SK-N-SH (cell line): ENCODE data around the gene CYP46A1. TPM values are rescaled to one million over a fixed set of nuclear protein-coding genes. Genes with fewer than 3 reads are reported as not detected.
"Not testable (repeated sequence)": the region's sequence is repeated elsewhere in the genome, so short reads cannot be mapped to it uniquely, and the experiment has no call there.

Source experiments
- CTCF ChIA-PET: fragments of 300-600, 350-600 bp; formaldehyde crosslinking; extraction: SDS; loops from one replicate; lab custom pipeline; 2021; lab: Yijun Ruan, JAX
- POLR2A ChIA-PET: fragments of 350-600 bp; sonication (Branson Sonifier 250); formaldehyde crosslinking; extraction: SDS; loops from one replicate; lab custom pipeline; 2020; ENCODE audit warnings: antibody characterized with exemption, inconsistent platforms; lab: Yijun Ruan, JAX
- DNase-seq: peaks from one replicate; pipeline ENCODE4 v3.0.0; 2012
- H2AFZ ChIP-seq: fragments of 200-600 bp; sonication (generic); 2 replicates; pipeline ENCODE4 v1.8.1; 2016; ENCODE audit warnings: antibody characterized with exemption, mild to moderate bottlenecking, low read depth
- H3F3A ChIP-seq: fragments of 200-600 bp; sonication (generic); replicated peaks from 2 replicates; pipeline ENCODE3; 2016; ENCODE audit warnings: antibody characterized with exemption, mild to moderate bottlenecking; ENCODE audit not compliant: insufficient read depth
- H3K27ac ChIP-seq, 2 experiments: fragments of 200-500 bp in 1 of 2; fragments of 200-600 bp in 1 of 2; sonication (Bioruptor generic) in 1 of 2; sonication (generic), shearing (Covaris generic) in 1 of 2; 2 replicates each; pipeline versions ENCODE4 v1.5.1 to v1.6.1; 2014 to 2016; ENCODE audit warnings: low read depth in 2 of 2, inconsistent platforms in 1 of 2, low read length in 1 of 2, mild to moderate bottlenecking in 1 of 2, mixed read lengths in 1 of 2
- H3K27me3 ChIP-seq: fragments of 200-600 bp; sonication (generic), shearing (Covaris generic); 2 replicates; pipeline ENCODE4 v1.6.1; 2016; ENCODE audit warnings: mixed run types; ENCODE audit not compliant: insufficient read depth
- H3K36me3 ChIP-seq, 2 experiments: fragments of 200-500 bp in 1 of 2; fragments of 200-600 bp in 1 of 2; sonication (Bioruptor generic) in 1 of 2; sonication (generic) in 1 of 2; replicated peaks in 1 of 2; 2 replicates each; pipeline versions ENCODE3 to v1.5.1; 2014 to 2016; ENCODE audit warnings: low read length in 1 of 2, mild to moderate bottlenecking in 1 of 2; ENCODE audit not compliant: insufficient read depth in 2 of 2, control insufficient read depth in 1 of 2
- H3K4me1 ChIP-seq, 2 experiments: fragments of 200-500 bp in 1 of 2; fragments of 200-600 bp in 1 of 2; sonication (Bioruptor generic) in 1 of 2; sonication (generic), shearing (Covaris generic) in 1 of 2; 2 replicates each; pipeline versions ENCODE4 v1.5.1 to v1.6.1; 2014 to 2016; ENCODE audit warnings: low read depth in 1 of 2, low read length in 1 of 2, mixed run types in 1 of 2; ENCODE audit not compliant: insufficient read depth in 2 of 2, control insufficient read depth in 1 of 2
- H3K4me2 ChIP-seq: fragments of 200-600 bp; sonication (generic), shearing (Covaris generic); 2 replicates; pipeline ENCODE4 v1.6.1; 2017; ENCODE audit warnings: mixed run types
- H3K4me3 ChIP-seq, 2 experiments: fragments of 200-500 bp in 1 of 2; fragments of 200-600 bp in 1 of 2; sonication (Bioruptor generic) in 1 of 2; sonication (generic), shearing (Covaris generic) in 1 of 2; 2 replicates each; pipeline versions ENCODE4 v1.5.1 to v1.8.1; 2014 to 2016; ENCODE audit warnings: low read depth in 2 of 2, inconsistent platforms in 1 of 2, low read length in 1 of 2, mild to moderate bottlenecking in 1 of 2, mixed read lengths in 1 of 2, moderate library complexity in 1 of 2
- H3K79me2 ChIP-seq: fragments of 200-600 bp; sonication (generic); 2 replicates; pipeline ENCODE4 v1.8.1; 2017; ENCODE audit warnings: mild to moderate bottlenecking; ENCODE audit not compliant: insufficient read depth
- H3K9ac ChIP-seq: fragments of 200-600 bp; sonication (generic); 2 replicates; pipeline ENCODE4 v1.6.1; 2017; ENCODE audit warnings: mixed run types
- H3K9me2 ChIP-seq: fragments of 200-600 bp; sonication (generic); 2 replicates; pipeline ENCODE4 v1.6.1; 2017; ENCODE audit warnings: mixed run types
- H3K9me3 ChIP-seq: fragments of 200-600 bp; sonication (generic); 2 replicates; pipeline ENCODE4 v1.6.1; 2017; ENCODE audit warnings: mixed run types, mild to moderate bottlenecking, moderate library complexity
- H4K20me1 ChIP-seq: fragments of 200-600 bp; sonication (generic); 2 replicates; pipeline ENCODE4 v1.6.1; 2017; ENCODE audit warnings: mild to moderate bottlenecking, mixed run types; ENCODE audit not compliant: insufficient read depth
- ELF1 ChIP-seq: IDR thresholded peaks from 2 replicates; pipeline ENCODE4 v1.4.0; 2012
- FOSL2 ChIP-seq: IDR thresholded peaks from 2 replicates; pipeline ENCODE4 v1.4.0; 2012; ENCODE audit warnings: low read depth, mild to moderate bottlenecking, moderate library complexity, borderline replicate concordance
- IRF3 ChIP-seq: fragments of 150-350 bp; IDR thresholded peaks from 2 replicates; pipeline ENCODE4 v1.6.1; 2016; ENCODE audit warnings: mild to moderate bottlenecking, low read depth, low read length
- MXI1 ChIP-seq: IDR thresholded peaks from 2 replicates; pipeline ENCODE4 v1.6.1; 2012; ENCODE audit warnings: mild to moderate bottlenecking, low read depth, low read length, improper control_type of control experiment
- POLR2AphosphoS5 ChIP-seq: IDR thresholded peaks from 2 replicates; pipeline ENCODE4 v1.6.1; 2012; ENCODE audit warnings: low read depth, low read length
- RAD21 ChIP-seq: IDR thresholded peaks from 2 replicates; pipeline ENCODE4 v1.6.1; 2012; ENCODE audit warnings: mild to moderate bottlenecking, low read length
- SMC3 ChIP-seq: IDR thresholded peaks from 2 replicates; pipeline ENCODE4 v1.6.1; 2012; ENCODE audit warnings: low read depth, low read length, improper control_type of control experiment
- YY1 ChIP-seq: IDR thresholded peaks from 2 replicates; pipeline ENCODE4 v1.4.0; 2012; ENCODE audit warnings: low read depth, mild to moderate bottlenecking
- WGBS: methylation state at CpG from one replicate; pipeline ENCODE4 v1.1.6; 2017; ENCODE audit warnings: low lambda C conversion rate; 5-methylcytosine and 5-hydroxymethylcytosine counted together
- polyA plus RNA-seq, 3 experiments: library from polyadenylated mRNA; depleted of rRNA; stranded (reverse); fragments of >200 nt; gene quantifications; 2 replicates each; pipeline ENCODE4 v1.2.3, GENCODE V29; 2012
- TF ChIP-seq, protein P1 (sequence below): fragments of 150-350 bp; IDR thresholded peaks from 2 replicates; pipeline ENCODE4 v1.6.1; 2017; ENCODE audit warnings: antibody characterized with exemption, low read length, low read depth, borderline replicate concordance
- TF ChIP-seq, protein P2 (sequence below): IDR thresholded peaks from 2 replicates; pipeline ENCODE4 v1.4.0; 2012; ENCODE audit warnings: low read depth, borderline replicate concordance

CYP46A1 gene
- polyA plus RNA-seq, 1 of the 3 experiments (the other 2 are of a cell fraction) = 0.30 TPM

DNA sequence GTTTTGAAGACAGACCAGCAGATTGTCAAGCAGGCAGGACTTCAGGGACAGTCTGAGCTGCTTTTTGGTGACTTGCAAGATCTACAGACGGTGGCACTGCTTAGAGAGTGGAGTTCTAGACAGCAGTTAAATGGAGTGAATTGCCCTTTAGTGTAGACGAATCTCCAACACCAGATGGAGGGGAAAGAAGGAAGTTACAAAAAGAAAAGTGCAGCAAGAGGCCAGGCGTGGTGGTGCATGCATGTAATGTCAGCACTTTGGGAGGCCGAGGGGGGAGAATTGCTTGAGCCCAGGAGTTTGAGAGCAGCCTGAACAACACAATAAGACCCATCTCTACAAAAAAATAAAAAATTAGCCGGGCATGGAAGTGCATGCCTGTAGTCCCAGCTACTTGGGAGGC lies 47.6 kb upstream of the CYP46A1 start (continued):
- TF ChIP-seq IRF3 (no peak), ELF1 (no peak)
- TF ChIP-seq, protein P1, sequence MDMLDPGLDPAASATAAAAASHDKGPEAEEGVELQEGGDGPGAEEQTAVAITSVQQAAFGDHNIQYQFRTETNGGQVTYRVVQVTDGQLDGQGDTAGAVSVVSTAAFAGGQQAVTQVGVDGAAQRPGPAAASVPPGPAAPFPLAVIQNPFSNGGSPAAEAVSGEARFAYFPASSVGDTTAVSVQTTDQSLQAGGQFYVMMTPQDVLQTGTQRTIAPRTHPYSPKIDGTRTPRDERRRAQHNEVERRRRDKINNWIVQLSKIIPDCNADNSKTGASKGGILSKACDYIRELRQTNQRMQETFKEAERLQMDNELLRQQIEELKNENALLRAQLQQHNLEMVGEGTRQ = no peak

GRCh38 chr14:99637624-99638023 lies 46.5 kb upstream of the CYP46A1 start:
- no peaks in the 10 kb centered on the region for H4K20me1 ChIP-seq
- ChIA-PET CTCF (no interaction called here), POLR2A (no interaction called here)
- H3K9me3 ChIP-seq = no peaks in the 10 kb centered on the region
- H3K9me2 ChIP-seq = no peaks in the 10 kb centered on the region
- DNase-seq = no peak
- no peak overlapping the region for H3K27ac ChIP-seq
- no peaks in the 10 kb centered on the region for H3K79me2 ChIP-seq
- WGBS = 66% methylated on average over 7 of the region's 7 CpGs
- H3K27me3 ChIP-seq = no peaks in the 10 kb centered on the region
- no peak overlapping the region for H3K9ac ChIP-seq
- peaks cover 0 to 8% of the 10 kb centered on the region in 2 experiments; a peak in 1 of 4 replicates for H3K4me1 ChIP-seq
- no peak overlapping the region for H2AFZ ChIP-seq
- TF ChIP-seq POLR2AphosphoS5 (no peak), SMC3 (no peak), FOSL2 (no peak), MXI1 (no peak)
- no peaks in the 10 kb centered on the region for H3K36me3 ChIP-seq
- H3F3A ChIP-seq = no peaks in the 10 kb centered on the region
- H3K4me2 ChIP-seq = no peak overlapping the region
- no peak overlapping the region for H3K4me3 ChIP-seq

- WGBS = 93% methylated on average over 5 of the region's 5 CpGs
Observed at GRCh38 chr14:99642771-99643170, 41.3 kb upstream of the CYP46A1 start.

DNA sequence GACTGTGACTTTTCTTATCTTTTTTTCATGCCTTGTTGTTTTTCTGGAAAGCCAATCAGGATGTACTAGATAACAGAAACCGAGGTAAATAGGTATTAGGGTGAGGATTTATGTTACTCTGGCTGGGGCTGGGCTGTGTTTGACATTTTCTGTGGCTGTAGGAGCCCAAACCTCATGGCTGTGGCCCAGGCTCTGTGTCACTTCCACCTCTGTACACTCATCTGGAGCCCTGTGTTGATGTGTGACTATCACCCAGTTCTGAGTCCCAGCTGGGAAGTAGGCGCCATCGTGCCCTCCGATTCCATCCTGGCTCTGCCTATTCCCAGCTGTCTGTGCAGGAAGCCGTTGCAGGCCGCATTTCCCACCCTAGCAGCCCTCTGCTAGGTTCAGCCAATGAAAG lies 40.8 kb upstream of the CYP46A1 start:
- Histone ChIP-seq H3K4me2 (no peak overlapping the region), H3K4me1 (no peaks in the 10 kb centered on the region; a peak in 1 of 4 replicates), H3F3A (no peaks in the 10 kb centered on the region), H4K20me1 (no peaks in the 10 kb centered on the region), H3K27me3 (no peaks in the 10 kb centered on the region), H2AFZ (no peak overlapping the region), H3K9ac (no peak overlapping the region), H3K27ac (no peak overlapping the region), H3K9me3 (no peaks in the 10 kb centered on the region), H3K79me2 (no peaks in the 10 kb centered on the region), H3K4me3 (no peak overlapping the region), H3K36me3 (no peaks in the 10 kb centered on the region), H3K9me2 (no peaks in the 10 kb centered on the region)
- DNase-seq = no peak
- ChIA-PET POLR2A (no interaction called here), CTCF (interaction anchor here (1.1 kb wide), 1 partner anchor 13 kb away, joined by 3 read pairs; no protein-coding TSS in a partner anchor)
- 87% methylated on average over 6 of the region's 6 CpGs for WGBS
- TF ChIP-seq RAD21 (no peak), YY1 (no peak)
- TF ChIP-seq, protein P2, sequence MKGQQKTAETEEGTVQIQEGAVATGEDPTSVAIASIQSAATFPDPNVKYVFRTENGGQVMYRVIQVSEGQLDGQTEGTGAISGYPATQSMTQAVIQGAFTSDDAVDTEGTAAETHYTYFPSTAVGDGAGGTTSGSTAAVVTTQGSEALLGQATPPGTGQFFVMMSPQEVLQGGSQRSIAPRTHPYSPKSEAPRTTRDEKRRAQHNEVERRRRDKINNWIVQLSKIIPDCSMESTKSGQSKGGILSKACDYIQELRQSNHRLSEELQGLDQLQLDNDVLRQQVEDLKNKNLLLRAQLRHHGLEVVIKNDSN = no peak

More at GRCh38 chr14:99642771-99643170, 41.3 kb upstream of the CYP46A1 start:
- H3K9me3 ChIP-seq, H3K36me3 ChIP-seq, H3K27ac ChIP-seq, DNase-seq, H3K4me1 ChIP-seq, H3K4me2 ChIP-seq, H3K9ac ChIP-seq, H3K27me3 ChIP-seq, H3F3A ChIP-seq, H3K4me3 ChIP-seq, H3K9me2 ChIP-seq, POLR2A ChIA-PET, H2AFZ ChIP-seq, H3K79me2 ChIP-seq, H4K20me1 ChIP-seq: not testable (repeated sequence)
- CTCF ChIA-PET = interaction anchor here (1.1 kb wide), 1 partner anchor 13 kb away, joined by 3 read pairs; no protein-coding TSS in a partner anchor
